ENCODE data around the gene SUGP1. TPM values are rescaled to one million over a fixed set of nuclear protein-coding genes. Genes with fewer than 3 reads are reported as not detected.
A peak's percentile ranks its signal among the peaks of the same experiment; 100 is the strongest.

Gene SUGP1
- total RNA-seq, 1 donor from 2014 or later: 14.5 TPM

DNA sequence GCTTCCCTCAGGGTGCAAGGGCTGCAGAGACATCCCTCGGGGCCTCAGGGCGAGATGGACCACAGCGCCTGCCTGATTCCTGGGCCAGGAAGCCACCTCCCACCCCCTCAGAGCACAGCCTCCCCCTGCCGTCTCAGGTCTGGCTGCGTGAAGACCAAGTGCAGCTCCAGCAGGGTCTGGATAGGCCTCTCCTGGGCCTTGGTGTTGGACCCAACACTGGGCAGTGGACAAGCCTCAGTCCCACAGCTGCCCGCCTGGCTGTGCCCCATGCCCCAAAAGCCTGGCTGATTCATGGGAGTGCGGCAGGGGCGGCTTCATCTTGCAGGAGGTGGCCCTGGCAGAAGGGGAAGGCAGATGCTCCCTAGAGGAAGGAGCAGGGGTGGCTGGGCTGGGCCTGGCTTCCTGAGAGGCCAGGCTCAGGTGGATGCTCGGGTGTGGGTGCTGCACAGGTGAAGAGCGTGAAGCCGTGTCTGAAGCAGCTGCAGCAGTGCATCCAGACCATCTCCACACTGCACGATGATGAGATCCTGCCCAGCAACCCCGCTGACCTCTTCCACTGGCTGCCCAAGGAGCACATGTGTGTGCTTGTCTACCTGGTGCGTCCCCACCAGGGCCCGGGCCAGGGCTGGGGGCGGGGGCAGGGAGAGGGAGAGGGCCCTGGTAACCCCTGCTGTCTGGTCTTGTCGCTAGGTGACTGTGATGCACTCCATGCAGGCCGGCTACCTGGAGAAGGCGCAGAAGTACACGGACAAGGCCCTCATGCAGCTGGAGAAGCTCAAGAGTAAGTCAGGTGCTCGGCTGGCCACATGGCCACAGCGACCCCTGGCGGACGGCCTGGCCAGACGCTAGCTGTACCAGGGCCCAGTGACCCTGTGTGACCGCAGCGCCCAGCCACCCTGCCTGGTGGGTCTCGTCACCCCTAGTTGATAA, 22.0 kb upstream of the SUGP1 start:
- DNase-seq: peak; percentile 25

DNA sequence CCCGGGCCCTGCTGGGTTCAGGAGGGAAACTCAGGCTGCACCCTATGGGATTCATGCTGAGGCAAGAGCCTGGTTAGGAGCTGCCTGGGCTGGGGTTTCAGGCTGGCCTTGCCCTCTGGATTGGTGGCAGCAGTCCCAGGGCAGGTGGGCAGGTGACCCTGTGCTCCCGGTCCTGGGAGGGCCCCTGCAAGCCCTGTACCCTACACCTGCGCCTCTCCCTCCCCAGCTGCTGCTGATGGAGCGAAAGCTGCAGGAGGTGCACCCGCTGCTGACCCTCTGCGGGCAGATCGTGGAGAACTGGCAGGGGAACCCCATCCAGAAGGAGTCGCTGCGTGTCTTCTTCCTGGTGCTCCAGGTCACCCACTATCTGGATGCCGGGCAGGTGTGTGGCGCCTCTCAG, 20.7 kb upstream of the SUGP1 start:
- no peak for DNase-seq

DNA sequence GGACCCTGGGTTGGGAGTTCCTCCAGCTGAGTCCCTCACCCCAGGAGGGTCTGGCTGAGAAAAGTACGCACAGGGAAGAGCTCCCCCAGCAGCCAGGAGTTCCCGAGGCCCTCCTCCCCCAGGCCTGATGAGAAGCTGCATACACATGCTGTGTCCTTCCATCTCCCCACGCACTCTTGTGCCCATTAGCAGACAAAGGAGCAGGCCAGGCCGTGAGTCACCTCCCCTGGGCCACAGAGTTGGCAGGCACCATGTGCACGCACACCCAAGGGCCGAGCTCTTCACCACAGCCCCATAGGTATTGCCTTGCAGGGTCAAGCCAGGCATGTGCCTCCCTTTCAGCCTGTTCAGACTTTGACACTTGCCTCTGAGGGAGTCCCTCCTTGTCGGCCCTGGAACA, 17.8 kb upstream of the SUGP1 start:
- no peak for DNase-seq

DNA sequence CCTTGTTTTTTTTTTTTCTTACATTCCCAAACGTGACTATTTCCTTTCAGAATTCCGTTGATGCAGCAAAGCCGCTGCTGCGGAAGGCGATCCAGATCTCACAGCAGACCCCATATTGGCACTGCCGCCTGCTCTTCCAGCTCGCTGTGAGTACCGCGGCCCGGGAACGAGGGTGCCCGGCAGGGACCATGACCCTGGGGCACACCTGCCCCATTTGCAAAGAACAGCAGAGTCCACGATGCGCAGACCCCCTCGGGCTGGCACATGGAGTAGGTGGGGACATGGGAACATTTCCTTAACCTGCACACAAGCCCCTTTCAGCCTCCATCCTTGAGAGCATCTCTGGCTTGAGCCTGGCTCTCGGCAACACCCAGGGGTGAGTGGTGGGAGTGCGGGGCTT, 16.8 kb upstream of the SUGP1 start:
- DNase-seq: no peak

DNA sequence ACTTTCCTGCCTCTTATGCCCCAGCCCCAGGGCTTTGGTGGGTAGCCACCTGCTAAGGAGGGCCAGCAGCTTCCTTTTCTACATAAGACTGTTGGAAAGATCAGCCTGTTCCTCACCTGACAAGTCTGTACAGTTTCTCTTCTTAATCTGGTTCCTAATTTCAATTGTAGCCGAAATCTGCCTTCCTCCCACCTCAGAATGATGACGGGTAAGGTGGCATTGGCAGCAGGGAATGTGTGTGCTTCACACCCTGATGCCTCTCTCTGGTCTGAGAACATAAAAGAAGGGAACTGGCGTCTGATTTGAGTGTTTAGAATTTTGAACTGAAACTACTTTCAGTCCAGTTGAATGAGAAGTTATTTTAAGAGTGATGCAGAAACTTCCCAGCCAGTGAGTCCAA, 16.3 kb upstream of the SUGP1 start:
- DNase-seq: no peak

DNA sequence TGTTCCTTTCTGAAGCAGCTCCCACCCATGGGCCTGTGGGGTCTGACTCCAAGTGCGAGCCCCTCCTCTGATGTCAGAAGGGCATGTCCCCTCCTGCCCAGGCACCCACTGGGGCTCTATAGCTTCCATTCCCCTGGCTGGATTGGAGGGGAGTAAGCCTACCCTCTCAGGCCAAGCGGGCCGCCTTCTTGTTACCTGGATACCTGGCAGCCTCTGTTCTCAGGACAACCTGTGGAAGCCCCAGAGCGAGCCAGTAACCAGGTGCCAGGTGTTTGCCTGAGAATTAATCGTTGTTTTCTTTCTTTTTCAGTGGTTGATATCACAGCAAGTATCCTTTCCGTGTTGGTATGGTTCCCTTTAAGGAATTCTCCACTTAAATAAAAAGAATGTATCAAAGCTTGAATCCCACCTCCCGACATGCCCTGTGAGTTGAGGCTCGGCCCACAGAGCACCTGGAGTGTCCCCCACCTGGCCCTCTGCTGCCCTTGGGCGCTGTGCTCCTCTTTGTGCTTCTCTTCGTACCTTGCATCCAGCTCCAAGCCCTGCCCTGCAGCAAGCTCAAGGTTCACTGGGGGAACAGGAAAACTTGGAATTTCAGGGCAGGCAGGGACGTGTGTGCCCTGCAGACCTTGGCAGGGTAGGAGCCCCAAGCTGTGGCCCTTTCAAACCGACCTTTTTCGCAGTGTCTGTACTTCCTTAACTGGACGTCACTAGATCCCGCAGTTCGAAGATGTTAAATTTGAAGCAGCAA, 15.3 kb upstream of the SUGP1 start:
- DNase-seq: no peak

DNA sequence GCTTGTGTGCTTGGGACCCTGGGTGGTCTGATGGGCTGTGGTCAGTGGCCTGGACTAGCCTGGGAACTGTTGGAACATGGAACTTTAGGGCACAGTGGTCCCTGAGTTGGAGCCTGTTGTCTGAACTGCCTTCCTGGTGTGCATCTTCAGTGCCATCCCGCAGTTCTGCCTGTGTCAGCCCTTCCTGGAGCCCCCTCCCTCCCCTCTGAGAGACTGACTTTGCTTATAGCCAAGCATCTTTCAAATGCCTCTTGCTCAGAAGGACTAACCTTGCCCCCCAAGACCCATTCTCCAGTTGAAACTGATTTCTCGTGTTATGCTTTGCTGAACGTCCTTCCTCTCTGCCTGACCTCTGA, 14.7 kb upstream of the SUGP1 start:
- no peak for DNase-seq

DNA sequence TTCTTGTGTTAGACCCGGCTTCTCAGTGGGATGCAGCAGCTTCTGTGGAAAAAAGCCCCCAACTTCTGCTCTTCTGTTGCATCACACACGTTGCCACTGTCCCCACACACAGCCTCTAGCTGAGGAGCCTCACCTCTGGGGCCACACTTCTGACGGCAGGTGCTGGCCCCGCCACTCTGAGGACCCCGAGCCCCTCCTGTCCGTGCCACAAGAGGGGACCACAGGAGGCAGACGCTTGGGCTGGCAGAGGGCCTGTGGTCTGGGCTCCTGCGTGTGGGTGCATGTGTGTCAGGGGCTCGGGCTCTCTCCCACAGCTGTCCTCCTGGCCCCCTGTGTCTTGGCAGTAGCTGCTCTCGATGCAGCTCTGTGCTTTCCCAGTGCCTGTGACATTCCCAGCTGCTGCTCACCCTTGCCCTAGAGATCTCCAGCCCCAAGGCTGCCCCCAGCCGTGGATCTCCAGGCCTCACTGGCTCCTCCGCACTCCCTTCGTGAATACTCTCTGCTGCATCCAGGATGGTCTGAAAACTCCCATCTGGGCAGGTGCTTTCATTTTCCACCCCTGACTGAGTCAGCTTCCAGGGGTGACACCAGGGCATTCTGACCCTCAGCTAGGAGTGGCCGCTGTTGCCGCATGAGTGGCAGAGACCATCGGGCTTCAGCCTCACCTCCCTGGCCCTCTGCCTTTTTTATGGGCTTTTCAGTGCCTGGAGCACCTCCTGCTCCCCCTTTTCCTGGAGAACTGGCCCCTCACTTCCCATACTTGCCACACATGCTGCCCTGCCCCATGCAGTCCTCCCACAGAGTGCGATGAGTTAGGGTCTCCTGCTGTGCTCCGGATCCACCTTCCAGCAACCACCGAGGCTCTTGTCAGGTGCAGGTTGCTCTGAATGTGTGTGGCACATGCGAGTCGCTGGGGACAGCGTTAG, 14.0 kb upstream of the SUGP1 start:
- no peak for DNase-seq

DNA sequence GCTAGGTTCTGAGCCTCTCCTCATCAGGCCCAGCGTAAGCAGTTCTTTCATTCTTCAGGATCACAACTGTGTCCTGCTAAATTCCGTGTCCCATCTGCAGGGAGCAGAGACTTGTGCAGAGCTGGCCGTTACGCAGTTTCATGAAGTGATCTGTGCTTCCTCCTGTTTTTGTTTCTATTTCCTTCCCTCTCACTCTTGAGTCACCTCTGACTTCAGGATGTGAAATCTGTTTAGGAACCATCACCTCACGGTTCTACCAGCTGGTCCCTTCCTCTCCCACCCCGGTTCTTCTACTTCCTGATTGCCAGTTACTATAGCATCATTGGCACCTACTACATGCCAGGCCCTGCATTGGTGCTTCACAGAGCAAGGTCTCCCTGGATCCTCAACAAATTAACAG, 8.8 kb upstream of the SUGP1 start:
- no peak for DNase-seq

DNA sequence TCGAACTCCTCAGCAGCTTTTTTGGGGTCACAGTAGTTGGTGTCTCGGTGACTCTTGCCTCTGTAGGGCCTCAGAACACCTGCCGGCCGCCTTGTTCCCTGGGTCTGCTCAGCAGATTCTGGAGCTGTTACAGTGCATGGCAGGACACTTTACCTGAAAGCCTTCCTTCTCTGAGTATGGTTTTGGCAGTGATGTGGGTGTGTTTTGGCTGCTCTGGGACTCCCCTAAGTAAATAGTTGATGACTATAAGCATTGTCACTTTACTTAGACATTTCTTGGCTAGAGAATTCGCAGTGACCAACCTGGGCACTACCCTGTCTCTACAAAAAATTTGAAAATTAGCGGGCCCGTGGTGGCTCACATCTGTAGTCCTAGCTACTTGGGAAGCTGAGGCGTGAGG, 7.4 kb upstream of the SUGP1 start:
- no peak for DNase-seq

DNA sequence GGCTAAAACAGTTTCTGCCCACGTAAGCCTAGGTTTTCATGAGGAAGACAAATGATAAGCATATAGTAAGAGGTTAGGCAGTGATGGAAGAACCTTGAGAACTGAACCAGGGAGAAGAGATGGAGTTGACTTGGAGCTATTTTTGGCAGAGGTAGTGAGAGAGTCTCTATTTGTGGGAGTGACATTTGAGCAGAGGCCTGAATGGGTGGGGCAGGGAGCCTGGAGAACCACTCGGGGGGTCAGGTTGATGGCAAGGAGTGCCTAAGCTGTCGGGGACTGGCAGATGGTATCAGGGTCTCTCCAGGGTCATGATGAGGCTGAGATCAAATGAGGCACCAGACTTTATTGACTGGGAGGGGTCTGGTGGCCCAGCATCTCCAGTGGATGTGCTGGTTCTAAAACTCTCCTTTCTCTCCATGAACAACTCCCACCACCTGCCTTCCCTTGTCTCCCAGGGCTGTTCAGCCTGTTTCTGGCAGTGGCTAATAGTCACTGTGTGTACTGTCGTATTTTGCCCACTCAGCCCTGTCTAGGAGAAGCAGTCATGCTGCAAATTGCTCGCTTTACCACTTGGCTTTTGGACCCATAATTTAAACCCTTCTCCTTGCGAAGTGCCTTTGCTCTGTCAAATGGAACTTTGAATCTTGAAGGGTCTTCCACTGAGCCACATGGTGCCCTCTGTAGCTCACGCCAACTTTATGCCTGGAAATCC, 3.9 kb upstream of the SUGP1 start:
- no peak for DNase-seq

DNA sequence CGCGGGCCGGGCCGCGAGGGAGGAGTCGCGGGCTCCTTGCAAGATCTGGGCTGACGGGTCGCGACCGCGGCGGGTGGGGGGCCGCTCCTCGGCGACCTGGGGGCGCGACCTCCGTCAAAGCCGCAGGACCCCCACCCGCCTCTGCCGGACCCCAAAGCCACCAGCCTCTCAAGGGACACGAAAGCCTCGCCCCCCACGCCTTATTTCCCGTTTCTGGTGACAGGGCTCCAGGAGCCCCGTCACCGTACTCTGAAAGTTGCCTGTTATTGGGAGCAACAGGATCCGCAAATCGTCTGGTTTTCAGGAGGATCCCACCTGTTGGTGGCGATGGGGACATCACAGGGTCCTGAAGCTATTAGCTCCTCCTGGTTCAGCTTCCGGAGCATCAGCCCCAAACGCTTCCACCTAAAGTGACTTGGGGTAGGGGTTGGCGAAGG, 850 bp upstream of the SUGP1 start:
- DNase-seq: no peak

DNA sequence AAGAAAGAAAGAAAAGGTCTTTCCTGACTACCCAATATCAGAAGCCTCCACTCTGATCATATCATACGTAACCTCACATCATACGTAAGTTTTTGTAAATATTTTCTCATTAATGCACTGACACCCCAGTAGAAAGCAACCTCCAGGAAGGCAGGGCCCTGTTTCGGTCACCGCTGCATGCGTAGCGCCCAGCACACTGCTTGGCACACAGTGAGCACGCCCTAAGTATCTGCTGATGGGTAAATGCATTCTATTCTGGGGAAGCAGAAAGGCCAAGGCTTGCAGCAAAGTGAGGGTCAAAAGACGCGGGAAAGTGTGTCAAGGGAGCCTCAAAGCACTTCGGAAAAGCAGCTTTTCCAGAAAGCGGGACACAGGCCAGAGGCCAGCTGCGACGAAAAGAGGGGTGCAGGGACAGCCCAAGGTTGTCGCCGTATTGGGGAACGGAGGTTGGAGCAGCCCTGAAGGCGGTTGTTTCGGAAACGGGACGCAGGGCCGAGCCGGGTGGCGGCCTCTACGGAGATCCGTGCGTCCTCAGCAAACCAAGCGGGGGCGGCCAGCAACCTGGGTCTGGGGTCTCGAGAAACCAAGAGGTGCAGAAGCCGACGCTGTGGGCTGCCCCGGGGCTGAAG, 463 bp downstream of the SUGP1 start:
- DNase-seq: no peak

DNA sequence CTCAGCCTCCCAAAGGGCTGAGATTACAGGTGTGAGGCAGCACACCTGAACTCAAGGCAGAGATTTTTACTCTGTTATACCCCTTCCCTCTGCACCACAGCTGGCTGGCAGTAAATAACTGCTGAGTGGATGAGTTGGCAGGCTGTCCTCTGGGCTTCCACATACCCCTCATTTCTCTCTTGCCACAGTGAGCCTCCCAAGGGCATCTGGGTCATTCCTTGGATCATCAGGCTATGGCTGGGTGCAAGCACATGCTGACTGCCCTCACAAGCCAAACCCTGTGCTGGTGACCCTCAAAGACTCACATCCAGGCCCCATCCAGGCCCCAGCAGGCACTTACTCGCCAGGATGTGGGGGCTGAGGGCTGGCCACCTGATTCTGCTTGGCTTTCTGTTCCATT, 4.2 kb downstream of the SUGP1 start:
- no peak for DNase-seq

DNA sequence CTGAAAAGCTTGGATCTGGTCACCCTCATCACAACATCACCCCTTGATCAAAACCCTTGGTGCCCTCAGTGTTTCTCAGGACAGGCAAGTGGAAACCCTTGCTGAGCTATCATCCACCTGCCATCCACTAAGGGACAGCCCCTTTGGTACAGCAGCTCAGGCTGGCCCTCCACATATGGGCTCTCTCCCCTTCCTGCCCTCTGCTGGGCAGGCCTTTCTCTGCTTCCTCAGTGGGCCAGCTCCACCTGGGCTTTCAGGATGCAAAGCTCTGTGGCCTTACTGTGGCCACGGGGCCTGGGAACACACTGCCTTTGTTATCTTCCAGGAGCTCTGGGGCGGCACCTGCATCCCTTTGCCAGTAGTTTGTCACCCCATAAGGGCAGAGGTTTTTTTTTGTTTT, 4.9 kb downstream of the SUGP1 start:
- no peak for DNase-seq

DNA sequence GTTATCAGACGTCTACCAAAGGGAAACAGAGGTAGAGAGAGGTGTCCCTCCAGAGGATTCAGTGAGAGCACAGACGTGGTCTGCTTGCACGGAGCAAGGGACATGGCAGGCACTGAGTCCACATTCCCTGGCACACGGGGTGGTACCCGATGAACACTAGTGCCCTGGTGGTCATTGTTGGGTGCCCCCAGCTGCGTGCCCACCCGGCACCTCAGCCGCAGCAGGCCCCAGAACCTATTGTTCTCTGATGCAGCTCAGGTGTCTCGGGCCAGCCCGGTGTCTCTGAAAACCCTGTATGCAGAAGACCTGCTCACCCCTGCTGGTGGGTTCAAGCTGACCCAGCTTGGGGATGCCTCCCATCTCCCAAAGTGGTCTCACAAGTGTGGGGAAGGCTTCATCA, 11.9 kb downstream of the SUGP1 start:
- DNase-seq: no peak

DNA sequence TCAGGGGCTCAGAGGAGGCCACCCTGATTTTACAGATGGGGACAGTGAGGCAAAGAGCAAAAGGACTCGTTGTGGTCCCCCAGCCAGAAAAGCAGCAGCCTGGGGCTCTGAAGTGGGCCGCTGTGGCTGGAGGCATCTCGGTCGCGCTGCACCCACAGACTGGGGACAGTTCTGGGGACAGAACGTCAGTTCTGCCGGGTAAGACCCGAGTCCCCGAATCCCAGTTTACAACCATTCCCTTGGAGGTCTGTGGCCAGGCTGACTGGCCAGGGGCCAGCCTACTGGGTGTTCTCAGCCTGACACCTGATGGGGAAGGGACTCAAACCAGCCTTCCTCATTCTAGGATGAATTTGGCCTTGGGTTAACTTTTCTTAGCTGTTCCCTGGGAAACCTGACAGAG, 14.1 kb downstream of the SUGP1 start:
- DNase-seq: no peak

DNA sequence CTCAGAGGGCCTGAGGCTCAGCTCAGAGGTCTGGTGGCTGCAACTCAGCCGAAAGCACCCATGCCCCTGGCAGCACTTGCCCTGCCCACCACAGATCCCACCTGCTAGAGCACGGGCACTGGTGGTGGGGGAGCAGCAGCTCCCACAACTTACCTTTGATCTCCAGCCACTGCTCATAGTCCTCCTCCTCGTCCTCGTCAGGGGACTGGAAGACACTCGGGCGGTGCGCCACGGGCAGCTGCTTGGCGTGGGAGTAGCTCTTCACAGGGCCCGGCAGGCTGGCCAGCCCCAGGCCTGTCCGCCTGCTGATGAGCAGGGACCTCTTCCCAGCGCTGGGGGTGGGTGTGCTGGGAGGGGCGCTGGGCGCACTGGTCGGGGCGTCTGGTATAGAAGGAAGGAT, 14.6 kb downstream of the SUGP1 start:
- DNase-seq: peak; percentile 42

DNA sequence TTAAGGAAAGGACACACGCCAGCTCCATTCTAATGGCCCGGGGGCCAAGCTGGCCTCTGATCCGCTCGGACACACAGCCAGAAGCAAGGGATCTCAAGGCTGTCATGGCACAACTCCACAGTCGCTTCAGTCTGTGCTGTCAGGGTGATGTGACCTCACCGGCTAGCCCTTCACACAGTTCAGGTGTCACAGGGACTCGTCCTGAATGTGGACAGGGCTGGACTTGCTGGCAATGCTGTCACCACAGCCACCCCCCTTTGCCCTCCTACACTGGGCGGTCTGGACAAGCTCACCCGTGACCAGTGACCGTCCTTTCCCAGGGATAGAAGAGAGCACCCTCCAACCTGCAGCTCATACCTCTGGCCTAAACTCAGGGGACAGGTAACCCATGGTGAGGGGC, 15.2 kb downstream of the SUGP1 start:
- no peak for DNase-seq

DNA sequence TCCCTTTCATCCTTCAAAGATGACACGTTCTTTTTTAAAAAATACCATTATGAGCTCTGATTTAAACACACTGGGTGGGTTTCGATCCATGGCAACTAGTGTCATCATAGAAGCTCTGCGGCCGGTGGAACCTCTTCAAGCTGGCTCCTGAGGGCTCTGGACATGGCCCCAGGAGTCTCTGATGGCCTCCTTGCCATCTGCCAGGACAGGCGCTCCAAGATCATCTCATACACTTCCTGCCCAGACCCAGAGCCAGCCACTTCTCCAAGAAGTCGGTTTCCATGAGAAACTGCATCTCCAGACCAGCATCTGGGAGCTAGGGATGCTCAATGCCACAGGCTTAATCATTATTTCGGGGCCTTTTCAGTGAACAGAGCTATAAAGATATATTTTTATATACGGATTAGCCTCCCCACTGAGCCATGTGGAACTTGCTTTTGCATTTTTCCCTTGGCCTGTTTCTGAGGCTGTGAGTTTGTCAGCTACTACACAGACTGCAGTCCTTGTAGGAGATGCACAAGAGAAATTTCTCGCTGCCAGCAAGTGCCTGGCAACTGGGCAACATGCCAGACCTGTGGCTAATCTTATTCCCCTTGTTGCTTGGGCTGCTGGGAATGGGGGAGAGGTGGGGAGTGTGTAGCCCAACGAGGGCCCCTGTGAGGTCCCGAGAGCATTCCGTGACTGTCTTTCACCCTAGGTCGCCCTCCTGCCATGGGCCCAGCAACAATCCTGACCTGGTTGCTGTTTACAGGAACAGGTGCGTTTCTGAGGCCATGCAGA, 15.9 kb downstream of the SUGP1 start:
- peak; percentile 35 for DNase-seq

DNA sequence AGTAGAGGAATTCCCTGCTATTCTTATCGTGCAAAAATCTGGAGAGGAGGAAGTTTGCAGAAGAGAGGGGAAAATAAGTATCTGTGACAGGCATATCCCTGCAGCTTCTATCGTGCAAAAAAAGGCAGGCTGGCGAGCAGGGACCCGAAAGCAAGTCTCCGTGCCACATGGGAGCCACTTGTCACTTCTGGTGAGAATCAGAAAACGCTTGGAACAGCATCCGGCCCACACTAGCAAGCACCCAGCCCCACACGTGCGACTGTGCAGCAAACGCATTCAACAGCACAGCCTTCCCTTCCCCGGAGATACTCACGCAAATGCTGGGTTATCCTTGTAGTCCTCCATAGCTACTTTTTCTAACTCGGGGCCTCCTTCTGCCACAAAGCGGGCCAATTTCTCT, 16.9 kb downstream of the SUGP1 start:
- DNase-seq: no peak

Data from occipital lobe (tissue), 2 donors.